Stimulated activated CD4-positive, alpha-beta T cell treated with anti-CD3 and anti-CD28 coated beads, Interleukin-1b, Interleukin-23, amount 100 ng/mL, for 1 hour (primary cell): ENCODE results near the gene PLA2G5.
"Not testable (repeated sequence)": the region's sequence is repeated elsewhere in the genome, so short reads cannot be mapped to it uniquely, and the experiment has no call there.

Experiments
- DNase-seq, 2 donors: peaks; one replicate each; pipeline ENCODE4 v3.0.0-alpha.2; 2020; ENCODE audit warnings: low read depth in 2 of 2

PLA2G5 gene

GRCh38 chr1:20117236-20117635, 47.2 kb downstream of the PLA2G5 start:
- no peak for DNase-seq

- no peak for DNase-seq
Measured at GRCh38 chr1:20119347-20119746, 49.4 kb downstream of the PLA2G5 start, which contains the start of gene PLA2G2D. PLA2G2D (minus strand) TSS chr1:20119536; CDS start chr1:20119498, 38 bp downstream.

- no peak for DNase-seq
Measured at GRCh38 chr1:20120796-20121195, 50.8 kb downstream of the PLA2G5 start.

GRCh38 chr1:20123722-20124455, 53.9 kb downstream of the PLA2G5 start:
- no peak for DNase-seq

GRCh38 chr1:20124456-20125057, 54.6 kb downstream of the PLA2G5 start:
- DNase-seq: no peak

- DNase-seq: no peak
Measured at GRCh38 chr1:20125100-20125499, 55.1 kb downstream of the PLA2G5 start.

- DNase-seq: no peak
Measured at GRCh38 chr1:20126041-20126805, 56.2 kb downstream of the PLA2G5 start.

GRCh38 chr1:20126806-20127440, 56.9 kb downstream of the PLA2G5 start:
- DNase-seq: no peak

- not testable (repeated sequence) for DNase-seq
Measured at GRCh38 chr1:20130518-20130917, 60.5 kb downstream of the PLA2G5 start.

GRCh38 chr1:20134995-20135394, 65.0 kb downstream of the PLA2G5 start:
- no peak for DNase-seq

- no peak for DNase-seq
Measured at GRCh38 chr1:20136249-20136648, 66.3 kb downstream of the PLA2G5 start.

- DNase-seq: no peak
Measured at GRCh38 chr1:20137055-20137454, 67.1 kb downstream of the PLA2G5 start.

GRCh38 chr1:20137604-20138003, 67.6 kb downstream of the PLA2G5 start:
- no peak for DNase-seq

GRCh38 chr1:20138346-20138745, 68.4 kb downstream of the PLA2G5 start:
- no peak for DNase-seq

GRCh38 chr1:20138961-20139550, 69.1 kb downstream of the PLA2G5 start, which contains the start of gene PLA2G2F:
PLA2G2F (plus strand) TSS chr1:20139323; CDS start chr1:20139428, 105 bp downstream.
- no peak for DNase-seq

- DNase-seq: no peak
Measured at GRCh38 chr1:20139776-20140612, 70.0 kb downstream of the PLA2G5 start.

GRCh38 chr1:20141001-20141400, 71.0 kb downstream of the PLA2G5 start:
- DNase-seq: no peak

GRCh38 chr1:20141466-20141865, 71.5 kb downstream of the PLA2G5 start:
- no peak for DNase-seq
